ENCODE measurements around the gene MYL7.
A peak's percentile ranks its signal among the peaks of the same experiment; 100 is the strongest.

The MYL7 gene

DNA sequence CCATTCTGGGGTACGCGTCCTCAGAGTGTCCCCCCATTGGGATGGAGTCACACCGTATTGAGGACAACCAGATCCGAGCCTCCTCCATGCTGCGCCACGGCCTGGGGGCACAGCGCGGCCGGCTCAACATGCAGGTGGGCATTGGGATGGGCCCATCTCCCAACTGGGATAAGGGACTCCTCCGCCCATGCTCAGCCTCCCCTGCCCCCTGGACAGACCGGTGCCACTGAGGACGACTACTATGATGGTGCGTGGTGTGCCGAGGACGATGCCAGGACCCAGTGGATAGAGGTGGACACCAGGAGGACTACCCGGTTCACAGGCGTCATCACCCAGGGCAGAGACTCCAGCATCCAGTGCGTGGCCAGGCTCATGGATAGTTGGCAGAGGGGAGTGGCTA lies 31.1 kb downstream of the MYL7 start:
- no peaks in the 10 kb centered on the region; the same call in 1 of the 2 replicates for H3K36me3 ChIP-seq (ENCODE audit: insufficient read depth, low read length)
- H3K4me1 ChIP-seq (ENCODE audit: insufficient read depth, low read length), result 0 out of 2 replicates have a peak, but pooled peaks cover 6% of the 10 kb centered on the region
- no peaks in the 10 kb centered on the region for H3K9me3 ChIP-seq (ENCODE audit: control insufficient read depth, insufficient read depth, low read length)
- H3K9ac ChIP-seq (ENCODE audit: low read depth, low read length), result no peak overlapping the region

DNA sequence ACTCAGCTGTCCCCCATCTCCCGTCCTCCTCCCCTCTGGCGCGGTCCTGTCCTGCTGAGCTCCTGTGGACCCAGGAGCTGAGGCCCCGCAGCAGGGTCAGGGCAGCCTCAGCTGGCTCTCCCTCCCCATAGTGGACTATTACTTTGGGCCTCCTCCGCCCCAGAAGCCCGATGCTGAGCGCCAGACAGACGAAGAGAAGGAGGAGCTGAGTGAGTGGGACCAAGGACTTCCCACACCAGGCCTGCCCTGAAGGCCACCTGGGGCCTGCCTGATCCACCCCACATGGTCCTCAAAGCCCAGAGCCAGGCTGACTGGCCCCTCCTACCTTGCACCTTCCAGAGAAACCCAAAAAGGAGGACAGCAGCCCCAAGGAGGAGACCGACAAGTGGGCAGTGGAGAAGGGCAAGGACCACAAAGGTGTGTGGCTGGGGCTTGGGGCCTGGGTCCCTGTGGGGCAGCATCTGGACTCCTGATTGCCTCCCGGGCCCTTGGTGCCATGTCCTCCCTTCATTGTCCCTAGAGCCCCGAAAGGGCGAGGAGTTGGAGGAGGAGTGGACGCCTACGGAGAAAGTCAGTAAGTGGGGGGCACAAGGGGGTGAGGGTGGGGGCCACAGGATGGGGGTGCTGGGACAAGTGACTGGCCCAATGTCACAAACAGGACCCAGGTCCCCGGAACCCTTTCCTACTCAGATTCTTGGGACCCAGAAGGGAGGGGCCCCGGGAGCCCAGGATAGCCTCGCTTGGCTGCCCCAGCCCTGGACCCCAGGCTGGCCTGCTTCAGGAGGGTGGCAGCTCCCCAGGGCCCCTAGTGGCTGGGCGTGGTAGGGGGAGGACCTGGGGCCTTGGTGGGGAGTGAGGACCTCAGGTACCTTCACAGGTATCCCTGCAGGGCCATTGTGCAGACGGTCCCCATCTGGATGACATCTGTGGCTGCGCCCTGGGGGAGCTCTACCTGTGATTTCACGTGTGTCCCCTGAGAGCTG lies 32.1 kb downstream of the MYL7 start:
- Histone ChIP-seq H3K36me3 (ENCODE audit: insufficient read depth, low read length) (no peaks in the 10 kb centered on the region), H3K4me1 (ENCODE audit: insufficient read depth, low read length) (0 out of 2 replicates have a peak, but pooled peaks cover 6% of the 10 kb centered on the region), H3K9ac (ENCODE audit: low read depth, low read length) (no peak overlapping the region), H3K9me3 (ENCODE audit: control insufficient read depth, insufficient read depth, low read length) (no peaks in the 10 kb centered on the region)

DNA sequence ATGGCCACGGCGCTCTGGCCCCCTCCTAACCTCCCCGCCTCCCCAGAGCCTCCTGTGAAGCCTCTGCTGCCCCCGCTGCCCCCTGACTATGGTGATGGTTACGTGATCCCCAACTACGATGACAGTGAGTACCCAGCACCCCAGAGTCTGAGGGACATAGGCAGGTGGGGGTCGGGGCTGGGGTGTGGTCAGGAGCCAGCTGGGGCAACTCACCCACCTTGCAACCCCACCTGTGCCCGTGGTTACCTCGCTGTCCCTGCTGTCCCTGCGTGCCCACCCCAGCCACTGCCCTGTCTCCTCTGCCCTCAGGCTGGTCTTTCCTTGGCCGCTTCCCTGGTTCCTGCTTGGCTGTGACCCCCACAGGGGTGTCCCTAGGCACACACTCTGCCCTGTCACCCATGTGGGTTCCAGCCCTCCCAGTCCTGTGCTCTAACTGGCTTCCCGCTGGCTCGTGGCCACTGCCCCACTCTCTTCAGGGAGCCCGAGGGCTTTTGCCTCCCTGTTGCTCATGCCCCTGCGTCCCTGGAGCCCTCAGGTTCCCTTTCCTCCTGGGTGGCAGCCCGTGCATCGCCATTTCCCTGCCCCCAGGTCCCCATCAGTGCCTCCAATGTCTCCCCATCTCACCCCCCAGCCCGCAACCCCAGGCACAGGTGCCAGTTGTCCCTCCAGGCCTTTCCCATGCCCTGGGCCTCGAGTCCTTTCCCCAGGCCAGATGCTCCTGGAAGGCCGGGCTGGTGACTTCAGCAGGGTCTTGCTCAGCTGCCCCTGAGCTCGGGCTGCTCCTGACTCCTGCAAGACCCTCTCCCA lies 33.0 kb downstream of the MYL7 start:
- Histone ChIP-seq H3K9ac (ENCODE audit: low read depth, low read length) (no peak overlapping the region), H3K9me3 (ENCODE audit: control insufficient read depth, insufficient read depth, low read length) (no peaks in the 10 kb centered on the region), H3K4me1 (ENCODE audit: insufficient read depth, low read length) (0 out of 2 replicates have a peak, but pooled peaks cover 6% of the 10 kb centered on the region), H3K36me3 (ENCODE audit: insufficient read depth, low read length) (no peaks in the 10 kb centered on the region)

DNA sequence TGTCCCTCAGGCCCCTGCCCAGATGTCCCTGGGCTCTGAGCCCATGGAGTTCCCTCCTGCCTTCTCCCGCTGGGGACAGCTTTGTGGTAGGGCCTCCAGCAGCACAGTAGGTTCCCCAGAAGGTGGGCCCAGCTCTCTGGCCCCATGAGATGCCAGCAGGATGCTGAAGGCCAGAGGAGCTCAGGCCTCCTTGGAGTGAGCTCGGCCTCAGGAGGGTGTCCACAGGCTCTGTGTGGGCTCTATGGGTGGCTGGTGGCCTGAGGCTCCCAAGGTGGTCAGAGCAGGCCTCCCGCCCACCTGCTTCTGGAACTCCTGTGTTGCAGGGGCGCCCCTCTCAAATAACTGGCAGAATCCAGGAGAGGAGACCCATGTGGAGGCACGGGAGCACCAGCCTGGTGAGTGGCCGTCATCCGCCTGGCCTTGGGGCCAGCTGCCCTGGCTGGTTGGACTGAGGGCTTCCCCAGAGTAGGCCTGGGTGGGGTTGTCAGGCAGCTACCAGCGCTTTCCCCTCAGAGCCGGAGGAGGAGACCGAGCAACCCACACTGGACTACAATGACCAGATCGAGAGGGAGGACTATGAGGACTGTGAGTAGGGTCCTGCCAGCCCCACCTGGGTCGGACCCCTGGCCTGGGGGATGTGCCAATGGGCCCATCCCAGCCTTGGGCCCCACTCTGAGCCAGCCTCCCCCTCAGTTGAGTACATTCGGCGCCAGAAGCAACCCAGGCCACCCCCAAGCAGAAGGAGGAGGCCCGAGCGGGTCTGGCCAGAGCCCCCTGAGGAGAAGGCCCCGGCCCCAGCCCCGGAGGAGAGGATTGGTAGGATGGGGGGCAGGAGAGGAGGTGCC lies 33.8 kb downstream of the MYL7 start:
- H3K9me3 ChIP-seq (ENCODE audit: control insufficient read depth, insufficient read depth, low read length), result no peaks in the 10 kb centered on the region
- H3K36me3 ChIP-seq (ENCODE audit: insufficient read depth, low read length), result no peaks in the 10 kb centered on the region
- H3K9ac ChIP-seq (ENCODE audit: low read depth, low read length), result no peak overlapping the region
- 0 out of 2 replicates have a peak, but pooled peaks cover 6% of the 10 kb centered on the region for H3K4me1 ChIP-seq (ENCODE audit: insufficient read depth, low read length)

DNA sequence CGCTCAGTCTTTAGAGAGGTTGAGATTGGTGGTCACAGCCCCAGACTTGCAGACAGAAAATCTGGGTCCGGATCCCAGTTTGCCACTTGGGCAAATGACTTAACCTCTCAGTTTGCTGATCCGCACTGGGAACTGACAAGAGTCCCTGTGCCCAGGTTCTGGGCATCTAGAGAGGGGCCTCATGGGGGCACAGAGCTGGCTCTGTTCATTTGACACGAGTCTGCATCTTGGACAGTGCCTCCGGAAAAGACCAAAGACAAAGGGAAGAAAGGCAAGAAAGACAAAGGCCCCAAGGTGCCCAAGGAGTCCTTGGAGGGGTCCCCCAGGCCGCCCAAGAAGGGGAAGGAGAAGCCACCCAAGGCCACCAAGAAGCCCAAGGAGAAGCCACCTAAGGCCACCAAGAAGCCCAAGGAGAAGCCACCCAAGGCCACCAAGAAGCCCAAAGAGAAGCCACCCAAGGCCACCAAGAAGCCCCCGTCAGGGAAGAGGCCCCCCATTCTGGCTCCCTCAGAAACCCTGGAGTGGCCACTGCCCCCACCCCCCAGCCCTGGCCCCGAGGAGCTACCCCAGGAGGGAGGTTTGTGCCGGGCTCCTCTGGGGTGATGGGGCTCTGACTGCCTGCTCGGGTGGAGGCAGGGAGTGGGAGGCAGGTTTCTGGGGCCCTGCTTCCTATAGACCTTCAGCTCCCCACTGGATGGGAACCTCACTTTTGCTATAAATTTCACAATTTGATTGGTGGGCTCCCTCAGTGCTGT lies 34.6 kb downstream of the MYL7 start:
- Histone ChIP-seq H3K4me1 (ENCODE audit: insufficient read depth, low read length) (0 out of 2 replicates have a peak, but pooled peaks cover 6% of the 10 kb centered on the region), H3K9me3 (ENCODE audit: control insufficient read depth, insufficient read depth, low read length) (no peaks in the 10 kb centered on the region), H3K9ac (ENCODE audit: low read depth, low read length) (no peak overlapping the region), H3K36me3 (ENCODE audit: insufficient read depth, low read length) (no peaks in the 10 kb centered on the region)

DNA sequence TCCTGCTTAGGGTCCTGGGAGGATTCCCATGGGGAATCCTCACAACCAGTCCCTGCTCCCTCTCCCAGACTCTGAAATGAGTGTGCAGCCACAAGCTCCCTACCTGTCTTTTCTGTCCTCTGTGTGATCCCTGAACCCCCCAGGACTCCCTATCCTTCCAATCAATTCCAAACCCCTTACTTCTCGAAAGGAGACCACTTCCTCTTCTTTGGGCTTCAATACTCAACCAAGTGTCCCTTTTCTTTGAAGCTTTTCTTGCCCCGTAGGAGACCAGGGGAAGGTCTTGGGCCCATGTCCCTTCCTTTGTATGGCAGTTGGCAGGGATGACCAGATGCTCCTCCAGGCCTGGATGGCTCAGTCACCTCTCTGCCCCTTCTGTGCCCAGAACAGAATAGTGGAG lies 35.3 kb downstream of the MYL7 start:
- no peaks in the 10 kb centered on the region for H3K9me3 ChIP-seq (ENCODE audit: control insufficient read depth, insufficient read depth, low read length)
- no peaks in the 10 kb centered on the region for H3K36me3 ChIP-seq (ENCODE audit: insufficient read depth, low read length)
- H3K4me1 ChIP-seq (ENCODE audit: insufficient read depth, low read length), result peaks cover 8% of the 10 kb centered on the region; the same call in 1 of the 2 replicates
- 0 out of 2 replicates have a peak overlapping the region, but pooled peaks have one; percentile 65 for H3K9ac ChIP-seq (ENCODE audit: low read depth, low read length)

DNA sequence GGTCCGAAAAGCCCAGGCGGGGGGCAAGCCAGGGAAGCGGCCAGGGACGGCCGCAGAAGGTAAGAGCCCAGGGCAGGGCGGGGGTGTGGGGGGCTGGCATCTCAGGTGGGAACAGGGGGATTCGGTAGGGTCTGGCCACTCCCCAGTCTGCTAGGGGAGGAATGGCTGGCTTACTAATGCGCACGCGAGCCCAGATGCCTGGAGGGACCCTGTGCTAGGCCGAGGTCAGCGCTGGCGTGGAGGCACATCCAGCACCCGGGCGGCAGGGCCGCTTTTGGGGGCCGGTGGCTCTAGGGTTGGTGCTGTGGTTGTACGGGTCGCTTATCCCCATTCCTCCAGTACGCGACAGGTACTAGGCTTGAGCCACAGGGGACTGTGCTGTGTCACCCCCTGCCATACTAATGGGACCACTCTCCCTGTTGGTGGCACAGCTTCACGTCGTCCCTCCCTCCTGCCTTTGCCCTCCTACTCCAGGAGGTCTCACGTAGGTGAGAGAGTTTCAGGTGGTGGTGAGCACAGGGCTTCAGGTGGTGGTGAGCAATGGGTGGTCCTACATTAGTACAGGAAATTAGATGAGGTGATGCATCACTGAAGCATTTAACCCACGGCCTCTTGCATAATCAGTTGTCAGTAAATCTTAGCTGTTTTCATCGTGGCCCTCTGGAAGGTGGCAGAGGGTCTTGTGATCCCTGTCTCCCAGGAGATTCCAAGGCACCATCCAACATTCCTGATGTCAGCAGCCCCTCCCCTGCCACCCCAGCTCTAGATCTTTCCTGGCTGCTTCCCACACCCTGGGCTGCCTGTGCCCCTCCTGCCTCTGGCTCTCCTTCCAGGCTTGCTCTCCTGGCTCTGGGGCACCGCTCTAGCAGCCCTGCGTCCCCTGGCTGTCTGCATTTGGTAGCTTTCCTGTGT lies 36.0 kb downstream of the MYL7 start:
- no peaks in the 10 kb centered on the region for H3K9me3 ChIP-seq (ENCODE audit: control insufficient read depth, insufficient read depth, low read length)
- peaks cover 12% of the 10 kb centered on the region; the same call in 1 of the 2 replicates for H3K4me1 ChIP-seq (ENCODE audit: insufficient read depth, low read length)
- no peaks in the 10 kb centered on the region for H3K36me3 ChIP-seq (ENCODE audit: insufficient read depth, low read length)
- peak overlapping the region; percentile 65; the same call in 1 of the 2 replicates for H3K9ac ChIP-seq (ENCODE audit: low read depth, low read length)

DNA sequence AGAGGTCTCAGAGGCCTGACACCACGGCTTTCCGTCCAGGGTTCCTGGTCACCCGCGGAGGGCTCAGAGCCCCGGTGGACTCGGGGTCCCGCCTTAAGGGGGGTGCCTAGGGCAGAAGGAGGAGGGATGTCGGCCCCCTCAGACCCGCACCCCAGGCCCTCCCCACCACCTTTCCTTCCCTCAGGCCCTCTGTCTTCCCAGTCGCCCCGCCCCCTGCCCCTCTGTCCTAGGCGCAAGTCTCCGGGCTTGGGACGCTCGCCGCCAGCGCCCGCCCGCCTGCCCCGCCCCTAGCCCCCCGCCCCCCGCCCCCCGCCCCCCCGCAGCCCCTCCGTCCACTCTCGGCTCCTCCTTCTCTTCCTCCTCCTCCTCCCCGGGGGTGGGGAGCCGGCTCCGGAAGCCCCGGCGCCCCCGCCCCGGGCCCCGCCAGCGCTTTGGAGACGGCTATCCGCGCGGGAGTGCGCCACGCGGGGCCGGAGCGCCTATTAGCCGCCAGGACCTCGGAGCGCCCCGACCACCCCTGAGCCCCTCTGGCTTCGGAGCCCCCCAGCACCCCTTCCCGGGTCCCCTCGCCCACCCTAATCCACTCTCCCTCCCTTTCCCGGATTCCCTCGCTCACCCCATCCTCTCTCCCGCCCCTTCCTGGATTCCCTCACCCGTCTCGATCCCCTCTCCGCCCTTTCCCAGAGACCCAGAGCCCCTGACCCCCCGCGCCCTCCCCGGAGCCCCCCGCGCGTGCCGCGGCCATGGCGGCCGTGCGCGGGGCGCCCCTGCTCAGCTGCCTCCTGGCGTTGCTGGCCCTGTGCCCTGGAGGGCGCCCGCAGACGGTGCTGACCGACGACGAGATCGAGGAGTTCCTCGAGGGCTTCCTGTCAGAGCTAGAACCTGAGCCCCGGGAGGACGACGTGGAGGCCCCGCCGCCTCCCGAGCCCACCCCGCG lies 36.9 kb downstream of the MYL7 start, which contains the start of gene AEBP1:
TSS of gene AEBP1 (plus strand) at position 423 of the 937 bp plus-strand sequence. CDS start at position 744, 321 bp downstream.
- Histone ChIP-seq H3K9me3 (ENCODE audit: control insufficient read depth, insufficient read depth, low read length) (no peaks in the 10 kb centered on the region), H3K36me3 (ENCODE audit: insufficient read depth, low read length) (no peaks in the 10 kb centered on the region), H3K9ac (ENCODE audit: low read depth, low read length) (peak within 1 kb of the TSS; percentile 65), H3K4me1 (ENCODE audit: insufficient read depth, low read length) (peaks cover 12% of the 10 kb centered on the region; the same call in 1 of the 2 replicates)

DNA sequence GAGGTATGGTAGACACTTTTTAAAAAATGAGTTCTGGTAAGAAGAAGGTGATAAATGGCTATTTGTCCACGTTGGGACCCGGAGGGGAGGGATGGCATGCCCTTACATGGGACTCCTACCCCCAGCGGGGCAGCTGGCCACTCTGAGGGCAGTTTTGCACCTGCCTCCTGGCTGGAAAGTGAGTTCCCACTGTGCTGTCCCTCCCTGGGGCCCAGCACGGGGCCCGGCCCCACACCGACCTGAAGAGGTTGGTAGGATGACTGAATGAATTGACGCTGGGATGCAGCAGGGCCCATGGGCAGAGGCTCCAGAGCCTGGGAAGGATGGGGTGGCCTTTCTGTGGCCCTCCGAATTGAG lies 37.6 kb downstream of the MYL7 start:
- Histone ChIP-seq H3K36me3 (ENCODE audit: insufficient read depth, low read length) (no peaks in the 10 kb centered on the region), H3K4me1 (ENCODE audit: insufficient read depth, low read length) (peaks cover 12% of the 10 kb centered on the region; the same call in 1 of the 2 replicates), H3K9me3 (ENCODE audit: control insufficient read depth, insufficient read depth, low read length) (no peaks in the 10 kb centered on the region), H3K9ac (ENCODE audit: low read depth, low read length) (peak overlapping the region; percentile 39; the same call in 1 of the 2 replicates)

DNA sequence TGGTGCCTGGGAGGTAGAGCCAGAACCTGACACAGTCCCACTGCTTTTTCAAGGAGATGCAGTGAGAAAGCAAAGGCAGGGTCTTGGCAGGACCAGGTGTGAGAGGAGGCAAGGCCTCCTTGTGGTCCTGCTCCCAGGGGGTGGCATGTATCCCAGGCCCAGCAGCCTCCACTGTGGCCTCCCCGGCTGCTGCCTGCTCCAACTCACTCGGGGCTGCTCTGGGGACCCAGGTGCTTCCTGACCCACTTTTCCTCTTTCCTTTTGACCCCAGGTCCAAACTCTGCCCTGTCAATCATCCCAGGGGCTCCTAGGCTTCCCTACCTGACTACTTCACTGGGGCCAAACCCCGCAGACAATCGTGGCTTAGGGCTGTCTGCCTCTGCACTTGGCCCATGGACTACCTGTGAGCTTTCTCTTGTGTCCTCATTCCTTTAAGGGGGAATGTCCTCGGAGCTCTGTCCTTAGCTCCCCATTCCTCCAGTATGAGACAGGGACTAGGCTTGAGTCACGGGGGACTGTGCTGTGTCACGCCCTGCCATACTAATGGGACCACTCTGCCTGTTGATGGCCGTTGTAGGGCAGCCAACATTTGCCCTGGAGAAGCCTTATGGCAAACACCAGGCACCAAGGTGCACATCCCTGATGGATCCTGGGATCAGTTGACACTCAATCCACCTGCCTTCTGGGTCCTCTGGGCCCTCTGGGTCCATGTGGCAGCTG lies 38.1 kb downstream of the MYL7 start:
- H3K4me1 ChIP-seq (ENCODE audit: insufficient read depth, low read length), result peaks cover 12% of the 10 kb centered on the region; the same call in 1 of the 2 replicates
- H3K9ac ChIP-seq (ENCODE audit: low read depth, low read length), result no peak overlapping the region
- H3K36me3 ChIP-seq (ENCODE audit: insufficient read depth, low read length), result no peaks in the 10 kb centered on the region
- no peaks in the 10 kb centered on the region for H3K9me3 ChIP-seq (ENCODE audit: control insufficient read depth, insufficient read depth, low read length)

Measured in ES-I3 (cell line).